A549 treated with Hydrocortisone at 1 μM for 4 hours (cell line): ENCODE results near the gene CTNNBIP1. TPM values are rescaled to one million over a fixed set of nuclear protein-coding genes. Genes with fewer than 3 reads are reported as not detected.

Experiments
- total RNA-seq: library from RNA; stranded (reverse); fragments of 200-300 nt; extraction: Qiagen RNA extraction; gene quantifications from 5 replicates; pipeline ENCODE4 v1.2.3, GENCODE V29; 2022

CTNNBIP1 gene
- total RNA-seq: 8.5 to 10.7 TPM (median 10.5 TPM) in 5 replicates

GRCh38 chr1:9910076-9910422, at the start of gene CTNNBIP1:
Gene CTNNBIP1 (minus strand): TSS chr1:9910269. CDS start chr1:9872064, 38,205 bp downstream.

GRCh38 chr1:9942939-9943788, 33.1 kb upstream of the CTNNBIP1 start, which contains the start of the genes LZIC and NMNAT1:
Gene LZIC (minus strand): TSS chr1:9943391. CDS start chr1:9936619, 6,772 bp downstream.
Gene NMNAT1 (plus strand): TSS chr1:9943475. CDS start chr1:9972074, 28,599 bp downstream.

GRCh38 chr1:9823943-9824701, 85.9 kb downstream of the CTNNBIP1 start, which contains the start of gene CLSTN1:
Gene CLSTN1 (minus strand): TSS chr1:9823965. CDS start chr1:9823733, 232 bp downstream.

Other genes starting within 250 kb of the CTNNBIP1 start
- gene CLSTN1, start 86.3 kb downstream of the CTNNBIP1 start, total RNA-seq: 57.1 to 69.1 TPM (median 63.0 TPM) in 5 replicates
- gene LZIC, start 33.1 kb upstream of the CTNNBIP1 start, total RNA-seq: 18.7 to 29.9 TPM (median 19.5 TPM) in 5 replicates
- 2.2 to 2.9 TPM (median 2.8 TPM) in 5 replicates for gene NMNAT1, start 33.2 kb upstream of the CTNNBIP1 start, total RNA-seq
- 5.2 to 6.9 TPM (median 5.6 TPM) in 5 replicates for gene RBP7, start 87.0 kb upstream of the CTNNBIP1 start, total RNA-seq
- 11.4 to 13.8 TPM (median 12.8 TPM) in 5 replicates for gene UBE4B, start 122.7 kb upstream of the CTNNBIP1 start, total RNA-seq